HCT116 (cell line): ENCODE measurements around the gene APBB1IP. TPM values are rescaled to one million over a fixed set of nuclear protein-coding genes. Genes with fewer than 3 reads are reported as not detected.

Experiments
- ATAC-seq: fragments of 200-7000 bp; cut with Tn5 transposase; 2 replicates; pipeline ENCODE4 v1.9.1; 2020; ENCODE audit warnings: mild to moderate bottlenecking, moderate library complexity
- BruUV-seq: library from RNA; stranded (reverse); fragments of 400-500 nt; replicated peaks from 2 replicates; lab custom pipeline; 2021; lab: Mats Ljungman, UMichigan
- CTCF ChIA-PET: fragments of 300-600 bp; sonication (Branson Sonifier 250); formaldehyde crosslinking; loops from one replicate; lab custom pipeline; 2021; ENCODE audit warnings: antibody characterized with exemption; lab: Charles Lee
- POLR2A ChIA-PET: fragments of 300-600, 350-600 bp; sonication (Branson Sonifier 250); formaldehyde crosslinking; loops from one replicate; lab custom pipeline; 2021; ENCODE audit warnings: antibody characterized with exemption; lab: Charles Lee
- RAD21 ChIA-PET, 2 experiments: fragments of 300-600 bp; sonication (Branson Sonifier 250); formaldehyde crosslinking; loops; one replicate each; lab custom pipeline; 2023; ENCODE audit warnings: low total read pairs in 2 of 2; ENCODE audit not compliant: uncharacterized antibody in 2 of 2, unreplicated experiment in 2 of 2, low non-redundant PET in 1 of 2; lab: Charles Lee
- DNase-seq: peaks from one replicate; pipeline ENCODE4 v3.0.0-alpha.2; 2010; ENCODE audit warnings: low read depth, low spot score
- H2AFZ ChIP-seq: fragments of 200-600 bp; shearing (Covaris generic), sonication (generic); 2 replicates; pipeline ENCODE4 v1.6.1; 2017; ENCODE audit warnings: low read depth, mixed run types, mixed read lengths, antibody characterized with exemption, low read length; ENCODE audit not compliant: poor library complexity, severe bottlenecking
- H3K27ac ChIP-seq: 2 replicates; pipeline ENCODE4 v1.5.1; 2012; ENCODE audit warnings: low read depth, low read length
- H3K27me3 ChIP-seq: fragments of 200-600 bp; sonication (generic); 2 replicates; pipeline ENCODE4 v1.6.1; 2016; ENCODE audit warnings: mixed run types, low read length, mixed read lengths; ENCODE audit not compliant: insufficient read depth
- H3K36me3 ChIP-seq, 2 experiments: fragments of 200-500 bp in 1 of 2; fragments of 200-600 bp in 1 of 2; sonication (Bioruptor generic) in 1 of 2; sonication (generic) in 1 of 2; 2 replicates each; pipeline versions ENCODE4 v1.5.1 to v1.6.1; 2014 to 2016; ENCODE audit warnings: low read length in 2 of 2, inconsistent platforms in 1 of 2, mixed read lengths in 1 of 2, mixed run types in 1 of 2; ENCODE audit not compliant: insufficient read depth in 2 of 2, control insufficient read depth in 1 of 2
- H3K4me1 ChIP-seq, 2 experiments: fragments of 200-600 bp in 1 of 2; sonication (generic) in 1 of 2; 2 replicates each; pipeline versions ENCODE4 v1.5.1 to v1.6.1; 2012 to 2017; ENCODE audit warnings: low read length in 2 of 2, inconsistent platforms in 1 of 2, mild to moderate bottlenecking in 1 of 2, mixed read lengths in 1 of 2, mixed run types in 1 of 2, moderate library complexity in 1 of 2; ENCODE audit not compliant: insufficient read depth in 2 of 2, control insufficient read depth in 1 of 2
- H3K4me2 ChIP-seq: fragments of 200-600 bp; sonication (generic); 2 replicates; pipeline ENCODE4 v1.6.1; 2017; ENCODE audit warnings: mixed run types, low read length, mixed read lengths
- H3K4me3 ChIP-seq, 2 experiments: fragments of 200-600 bp in 1 of 2; sonication (generic) in 1 of 2; replicated peaks in 1 of 2; 2 replicates each; pipeline ENCODE4 v1.5.1; 2011 to 2016; ENCODE audit warnings: low read length in 2 of 2, control low read depth in 1 of 2, low read depth in 1 of 2, mild to moderate bottlenecking in 1 of 2, mixed read lengths in 1 of 2, mixed run types in 1 of 2
- H3K79me2 ChIP-seq: fragments of 200-600 bp; sonication (generic); 2 replicates; pipeline ENCODE4 v1.6.1; 2017; ENCODE audit warnings: mild to moderate bottlenecking, mixed run types, low read length, moderate library complexity, mixed read lengths; ENCODE audit not compliant: insufficient read depth
- H3K9ac ChIP-seq: fragments of 200-600 bp; sonication (generic); 2 replicates; pipeline ENCODE4 v1.6.1; 2016; ENCODE audit warnings: low read length, mixed read lengths
- H3K9me2 ChIP-seq: fragments of 200-600 bp; sonication (generic), shearing (Covaris generic); 2 replicates; pipeline ENCODE4 v1.6.1; 2017; ENCODE audit warnings: mixed run types, mild to moderate bottlenecking, moderate library complexity; ENCODE audit not compliant: insufficient read depth
- H3K9me3 ChIP-seq, 2 experiments: fragments of 200-500 bp in 1 of 2; fragments of 200-600 bp in 1 of 2; sonication (Bioruptor generic) in 1 of 2; sonication (generic) in 1 of 2; 2 replicates each; pipeline ENCODE4 v1.6.1; 2014 to 2017; ENCODE audit warnings: low read length in 2 of 2, mixed read lengths in 2 of 2, inconsistent platforms in 1 of 2, low read depth in 1 of 2, mild to moderate bottlenecking in 1 of 2, mixed run types in 1 of 2, moderate library complexity in 1 of 2; ENCODE audit not compliant: control insufficient read depth in 1 of 2, insufficient read depth in 1 of 2
- H4K20me1 ChIP-seq: fragments of 200-600 bp; sonication (generic), shearing (Covaris generic); 2 replicates; pipeline ENCODE4 v1.6.1; 2017; ENCODE audit warnings: mixed run types, mild to moderate bottlenecking, moderate library complexity; ENCODE audit not compliant: insufficient read depth
- CBX3 ChIP-seq: IDR thresholded peaks from 2 replicates; pipeline ENCODE4 v1.6.1; 2012; ENCODE audit warnings: low read depth
- CEBPB ChIP-seq: IDR thresholded peaks from 2 replicates; pipeline ENCODE4 v1.6.1; 2012; ENCODE audit warnings: low read depth
- EGR1 ChIP-seq: IDR thresholded peaks from 2 replicates; pipeline ENCODE4 v1.6.1; 2012; ENCODE audit warnings: low read depth
- ELF1 ChIP-seq: IDR thresholded peaks from 2 replicates; pipeline ENCODE4 v1.6.1; 2012; ENCODE audit warnings: low read depth, borderline replicate concordance
- EZH2phosphoT487 ChIP-seq: fragments of 200-600 bp; IDR thresholded peaks from 2 replicates; pipeline ENCODE4 v1.6.1; 2018; ENCODE audit warnings: antibody characterized with exemption, borderline replicate concordance
- FOSL1 ChIP-seq: IDR thresholded peaks from 2 replicates; pipeline ENCODE4 v1.6.1; 2012; ENCODE audit warnings: low read depth
- JUND ChIP-seq: IDR thresholded peaks from 2 replicates; pipeline ENCODE4 v1.6.1; 2012
- POLR2A ChIP-seq: IDR thresholded peaks from 2 replicates; pipeline ENCODE4 v1.7.0; 2011; ENCODE audit warnings: borderline replicate concordance; ENCODE audit not compliant: insufficient read depth, insufficient read length; ENCODE audit errors: extremely low read depth
- RAD21 ChIP-seq: IDR thresholded peaks from 2 replicates; pipeline ENCODE4 v1.6.1; 2012; ENCODE audit warnings: low read depth, mild to moderate bottlenecking
- SIN3A ChIP-seq: IDR thresholded peaks from 2 replicates; pipeline ENCODE4 v1.6.1; 2012; ENCODE audit warnings: low read depth
- SRF ChIP-seq: IDR thresholded peaks from 2 replicates; pipeline ENCODE4 v1.6.1; 2012; ENCODE audit warnings: low read depth
- TCF7L2 ChIP-seq: IDR thresholded peaks from 2 replicates; pipeline ENCODE4 v1.7.0; 2011; ENCODE audit warnings: borderline replicate concordance, inconsistent platforms; ENCODE audit not compliant: insufficient read depth, insufficient read length; ENCODE audit errors: extremely low read depth
- ZFX ChIP-seq: fragments of 450-650 bp; IDR thresholded peaks from 2 replicates; pipeline ENCODE4 v1.6.1; 2017
- intact Hi-C: fragments of 100-400 bp; cut with micrococcal nuclease; formaldehyde crosslinking; loops from 2 replicates; pipeline ENCODE4 v1.10.0; 2022
- total RNA-seq: library from RNA; stranded (reverse); gene quantifications from one replicate; pipeline ENCODE4 v1.2.1, GENCODE V29; 2021; ENCODE audit not compliant: unreplicated experiment
- TF ChIP-seq, protein P1 (sequence below): IDR thresholded peaks from 2 replicates; pipeline ENCODE4 v1.6.1; 2012
- TF ChIP-seq, protein P2 (sequence below), 3 experiments: fragments of 200-600 bp in 1 of 3; sonication (generic) in 1 of 3; IDR thresholded peaks in 2 of 3; conservative IDR thresholded peaks in 1 of 3; 2 replicates each; pipeline ENCODE4 v1.5.1; 2012 to 2017; ENCODE audit warnings: low read depth in 2 of 3, low read length in 2 of 3, antibody characterized with exemption in 1 of 3, borderline replicate concordance in 1 of 3, control low read depth in 1 of 3, mild to moderate bottlenecking in 1 of 3, mixed read lengths in 1 of 3, mixed run types in 1 of 3, moderate library complexity in 1 of 3; ENCODE audit not compliant: insufficient read depth in 1 of 3
- TF ChIP-seq, protein P3 (sequence below): IDR thresholded peaks from 2 replicates; pipeline ENCODE4 v1.6.1; 2012; ENCODE audit warnings: low read depth

Gene APBB1IP
- total RNA-seq, 1 experiment from 2014 or later, result 0.27 TPM

DNA sequence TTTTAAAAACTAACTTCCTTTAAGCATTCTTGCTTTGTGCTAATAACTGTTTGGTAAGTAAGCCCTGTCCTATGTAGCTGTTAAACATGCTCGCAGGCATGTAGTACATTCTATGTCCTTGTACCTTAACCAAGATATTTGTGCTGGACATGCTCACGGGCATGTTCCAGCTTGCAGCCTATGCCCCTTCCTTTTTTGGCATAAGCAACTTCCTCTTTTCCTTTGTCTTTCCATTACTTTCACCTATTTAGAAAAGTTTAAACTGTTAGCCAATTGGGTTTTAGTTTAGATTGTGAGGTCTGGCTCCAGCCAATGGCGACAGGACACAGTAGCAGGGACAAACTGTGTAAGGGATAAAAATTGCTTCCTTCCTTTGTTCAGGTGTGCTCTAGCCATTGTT is 14.4 kb upstream of the APBB1IP start:
- no peaks in the 10 kb centered on the region for H3K36me3 ChIP-seq
- ATAC-seq (no peak), DNase-seq (no peak)
- ChIA-PET POLR2A (no interaction called here), CTCF (no interaction called here), RAD21 (no interaction called here)
- H2AFZ ChIP-seq, result no peak overlapping the region
- H4K20me1 ChIP-seq, result no peaks in the 10 kb centered on the region
- intact Hi-C loops, result no loop called here
- H3K4me2 ChIP-seq, result no peak overlapping the region
- no TSS peak for BruUV-seq
- no peak overlapping the region for H3K4me3 ChIP-seq
- H3K79me2 ChIP-seq, result no peaks in the 10 kb centered on the region
- no peak overlapping the region for H3K9ac ChIP-seq
- no peak overlapping the region for H3K27ac ChIP-seq
- H3K9me2 ChIP-seq, result no peaks in the 10 kb centered on the region
- no peaks in the 10 kb centered on the region for H3K9me3 ChIP-seq
- TF ChIP-seq JUND, result no peak
- TF ChIP-seq POLR2A, result no peak
- TF ChIP-seq, all 23 proteins: peak for 0
- Histone ChIP-seq H3K27me3 (peaks cover 21% of the 10 kb centered on the region), H3K4me1 (no peaks in the 10 kb centered on the region)

DNA sequence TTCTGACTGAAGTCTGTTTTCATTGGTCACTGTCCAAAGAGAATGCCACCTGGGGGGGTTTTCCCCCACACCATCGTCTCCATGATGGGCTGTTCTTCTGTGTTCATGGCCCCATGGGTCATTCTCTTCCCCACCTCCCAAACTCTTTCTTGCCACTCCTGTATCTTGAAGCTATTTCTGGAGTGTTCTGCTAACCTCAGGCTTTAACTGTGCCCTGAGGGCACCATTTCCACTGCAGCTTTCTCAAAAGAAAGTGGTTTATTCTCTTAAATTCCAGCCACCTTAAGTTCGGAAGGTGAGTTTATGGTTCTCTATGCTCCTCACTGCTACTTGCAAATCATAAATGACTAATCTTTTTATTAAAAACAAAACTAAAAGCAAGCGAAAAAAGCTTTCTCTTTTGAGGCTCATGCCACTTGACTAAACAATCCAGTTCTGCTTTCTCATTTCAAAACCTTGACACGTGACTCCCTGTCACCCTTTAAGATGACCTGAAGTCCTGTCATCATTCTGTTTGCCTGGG is 7.4 kb upstream of the APBB1IP start:
- CTCF ChIA-PET, result no interaction called here
- POLR2A ChIA-PET, result interaction anchor here (0.7 kb wide), 1 partner anchor 46 kb away, joined by 4 read pairs; no protein-coding TSS in a partner anchor
- no peak overlapping the region for H3K4me2 ChIP-seq
- H3K9ac ChIP-seq, result no peak overlapping the region
- no peak overlapping the region for H2AFZ ChIP-seq
- H3K79me2 ChIP-seq, result no peaks in the 10 kb centered on the region
- intact Hi-C loops, result no loop called here
- no TSS peak for BruUV-seq
- no peaks in the 10 kb centered on the region for H3K9me3 ChIP-seq
- RAD21 ChIA-PET, result no interaction called here
- H3K9me2 ChIP-seq, result no peaks in the 10 kb centered on the region
- no peaks in the 10 kb centered on the region for H3K4me1 ChIP-seq
- H3K27me3 ChIP-seq, result peaks cover 9% of the 10 kb centered on the region; the same call in 1 of the 2 replicates
- no peaks in the 10 kb centered on the region for H4K20me1 ChIP-seq
- no peak overlapping the region for H3K4me3 ChIP-seq
- DNase-seq (no peak), ATAC-seq (no peak)
- H3K36me3 ChIP-seq, result no peaks in the 10 kb centered on the region
- H3K27ac ChIP-seq, result no peak overlapping the region
- no peak for TF ChIP-seq RAD21
- no peak for TF ChIP-seq CEBPB
- TF ChIP-seq, protein P1, sequence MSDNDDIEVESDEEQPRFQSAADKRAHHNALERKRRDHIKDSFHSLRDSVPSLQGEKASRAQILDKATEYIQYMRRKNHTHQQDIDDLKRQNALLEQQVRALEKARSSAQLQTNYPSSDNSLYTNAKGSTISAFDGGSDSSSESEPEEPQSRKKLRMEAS, result no peak
- TF ChIP-seq FOSL1, result no peak
- no peak for TF ChIP-seq POLR2A
- no peak for TF ChIP-seq TCF7L2
- TF ChIP-seq CBX3, result no peak
- TF ChIP-seq EGR1, result no peak
- no peak for TF ChIP-seq ZFX
- no peak for TF ChIP-seq JUND
- TF ChIP-seq EZH2phosphoT487, result no peak
- TF ChIP-seq, protein P2, sequence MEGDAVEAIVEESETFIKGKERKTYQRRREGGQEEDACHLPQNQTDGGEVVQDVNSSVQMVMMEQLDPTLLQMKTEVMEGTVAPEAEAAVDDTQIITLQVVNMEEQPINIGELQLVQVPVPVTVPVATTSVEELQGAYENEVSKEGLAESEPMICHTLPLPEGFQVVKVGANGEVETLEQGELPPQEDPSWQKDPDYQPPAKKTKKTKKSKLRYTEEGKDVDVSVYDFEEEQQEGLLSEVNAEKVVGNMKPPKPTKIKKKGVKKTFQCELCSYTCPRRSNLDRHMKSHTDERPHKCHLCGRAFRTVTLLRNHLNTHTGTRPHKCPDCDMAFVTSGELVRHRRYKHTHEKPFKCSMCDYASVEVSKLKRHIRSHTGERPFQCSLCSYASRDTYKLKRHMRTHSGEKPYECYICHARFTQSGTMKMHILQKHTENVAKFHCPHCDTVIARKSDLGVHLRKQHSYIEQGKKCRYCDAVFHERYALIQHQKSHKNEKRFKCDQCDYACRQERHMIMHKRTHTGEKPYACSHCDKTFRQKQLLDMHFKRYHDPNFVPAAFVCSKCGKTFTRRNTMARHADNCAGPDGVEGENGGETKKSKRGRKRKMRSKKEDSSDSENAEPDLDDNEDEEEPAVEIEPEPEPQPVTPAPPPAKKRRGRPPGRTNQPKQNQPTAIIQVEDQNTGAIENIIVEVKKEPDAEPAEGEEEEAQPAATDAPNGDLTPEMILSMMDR (IDR thresholded peaks at IDR 0.05 in 2 of 3, conservative IDR thresholded peaks at IDR 0.05 in 1 of 3; ENCODE audit: borderline replicate concordance in 1 of 3, insufficient read depth in 1 of 3, low read depth in 2 of 3, low read length in 2 of 3), result no peak
- no peak for TF ChIP-seq ELF1
- TF ChIP-seq SRF, result no peak
- TF ChIP-seq, protein P3, sequence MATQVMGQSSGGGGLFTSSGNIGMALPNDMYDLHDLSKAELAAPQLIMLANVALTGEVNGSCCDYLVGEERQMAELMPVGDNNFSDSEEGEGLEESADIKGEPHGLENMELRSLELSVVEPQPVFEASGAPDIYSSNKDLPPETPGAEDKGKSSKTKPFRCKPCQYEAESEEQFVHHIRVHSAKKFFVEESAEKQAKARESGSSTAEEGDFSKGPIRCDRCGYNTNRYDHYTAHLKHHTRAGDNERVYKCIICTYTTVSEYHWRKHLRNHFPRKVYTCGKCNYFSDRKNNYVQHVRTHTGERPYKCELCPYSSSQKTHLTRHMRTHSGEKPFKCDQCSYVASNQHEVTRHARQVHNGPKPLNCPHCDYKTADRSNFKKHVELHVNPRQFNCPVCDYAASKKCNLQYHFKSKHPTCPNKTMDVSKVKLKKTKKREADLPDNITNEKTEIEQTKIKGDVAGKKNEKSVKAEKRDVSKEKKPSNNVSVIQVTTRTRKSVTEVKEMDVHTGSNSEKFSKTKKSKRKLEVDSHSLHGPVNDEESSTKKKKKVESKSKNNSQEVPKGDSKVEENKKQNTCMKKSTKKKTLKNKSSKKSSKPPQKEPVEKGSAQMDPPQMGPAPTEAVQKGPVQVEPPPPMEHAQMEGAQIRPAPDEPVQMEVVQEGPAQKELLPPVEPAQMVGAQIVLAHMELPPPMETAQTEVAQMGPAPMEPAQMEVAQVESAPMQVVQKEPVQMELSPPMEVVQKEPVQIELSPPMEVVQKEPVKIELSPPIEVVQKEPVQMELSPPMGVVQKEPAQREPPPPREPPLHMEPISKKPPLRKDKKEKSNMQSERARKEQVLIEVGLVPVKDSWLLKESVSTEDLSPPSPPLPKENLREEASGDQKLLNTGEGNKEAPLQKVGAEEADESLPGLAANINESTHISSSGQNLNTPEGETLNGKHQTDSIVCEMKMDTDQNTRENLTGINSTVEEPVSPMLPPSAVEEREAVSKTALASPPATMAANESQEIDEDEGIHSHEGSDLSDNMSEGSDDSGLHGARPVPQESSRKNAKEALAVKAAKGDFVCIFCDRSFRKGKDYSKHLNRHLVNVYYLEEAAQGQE, result no peak
- no peak for TF ChIP-seq SIN3A
